GM12891 (cell line): ENCODE results near the gene CARD8.

ENCODE experiments used
- DNase-seq: peaks from one replicate; pipeline ENCODE4 v3.0.0; 2011; ENCODE audit warnings: low spot score; ENCODE audit not compliant: insufficient read length
- FAIRE-seq: peaks from 2 replicates; lab custom pipeline; 2011; peaks lifted over from hg19 to GRCh38; lab: Jason Lieb, UNC
- PAX5 ChIP-seq: IDR thresholded peaks from 2 replicates; pipeline ENCODE4 v1.6.1; 2011; ENCODE audit warnings: low read length, moderate library complexity, mild to moderate bottlenecking; ENCODE audit not compliant: insufficient read depth, severe bottlenecking
- POLR2A ChIP-seq: IDR thresholded peaks from 2 replicates; pipeline ENCODE4 v1.6.1; 2011; ENCODE audit warnings: low read depth, low read length, control low read depth
- POLR2AphosphoS5 ChIP-seq: IDR thresholded peaks from 2 replicates; pipeline ENCODE4 v1.6.1; 2011; ENCODE audit warnings: low read depth, low read length, control low read depth
- POU2F2 ChIP-seq: IDR thresholded peaks from 2 replicates; pipeline ENCODE4 v1.6.1; 2011; ENCODE audit warnings: low read depth, mild to moderate bottlenecking, control low read depth, low read length, moderate library complexity
- SPI1 ChIP-seq: IDR thresholded peaks from 2 replicates; pipeline ENCODE4 v1.6.1; 2011; ENCODE audit warnings: low read depth, low read length, control low read depth
- TAF1 ChIP-seq: IDR thresholded peaks from 2 replicates; pipeline ENCODE4 v1.6.1; 2011; ENCODE audit warnings: low read depth, low read length, control low read depth

Gene CARD8

DNA sequence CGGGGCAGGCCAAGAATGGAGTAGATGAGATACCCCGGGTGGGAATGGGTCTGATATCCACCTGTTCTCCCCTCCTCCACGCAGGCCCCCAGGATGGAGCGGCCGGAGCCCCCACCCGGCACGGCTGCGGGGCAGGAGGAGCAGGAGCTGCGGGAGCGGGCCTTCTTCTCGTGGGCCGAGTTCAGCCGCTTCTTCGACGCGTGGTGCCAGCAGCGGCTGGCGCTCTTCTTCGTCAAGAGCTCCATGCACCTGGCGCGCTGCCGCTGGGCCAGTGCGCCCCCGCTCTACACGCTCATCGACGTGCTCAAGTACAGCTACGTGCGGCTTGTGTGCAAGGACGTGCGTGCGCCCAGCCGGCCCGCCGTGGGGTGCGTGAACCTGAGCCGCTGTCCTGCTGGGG lies 84.0 kb downstream of the CARD8 start:
- TF ChIP-seq TAF1, result no peak
- no peak for TF ChIP-seq POLR2AphosphoS5
- TF ChIP-seq POLR2A, result no peak
- TF ChIP-seq POU2F2, result no peak
- no peak for TF ChIP-seq SPI1
- TF ChIP-seq PAX5, result no peak
- FAIRE-seq (no peak), DNase-seq (no peak)

DNA sequence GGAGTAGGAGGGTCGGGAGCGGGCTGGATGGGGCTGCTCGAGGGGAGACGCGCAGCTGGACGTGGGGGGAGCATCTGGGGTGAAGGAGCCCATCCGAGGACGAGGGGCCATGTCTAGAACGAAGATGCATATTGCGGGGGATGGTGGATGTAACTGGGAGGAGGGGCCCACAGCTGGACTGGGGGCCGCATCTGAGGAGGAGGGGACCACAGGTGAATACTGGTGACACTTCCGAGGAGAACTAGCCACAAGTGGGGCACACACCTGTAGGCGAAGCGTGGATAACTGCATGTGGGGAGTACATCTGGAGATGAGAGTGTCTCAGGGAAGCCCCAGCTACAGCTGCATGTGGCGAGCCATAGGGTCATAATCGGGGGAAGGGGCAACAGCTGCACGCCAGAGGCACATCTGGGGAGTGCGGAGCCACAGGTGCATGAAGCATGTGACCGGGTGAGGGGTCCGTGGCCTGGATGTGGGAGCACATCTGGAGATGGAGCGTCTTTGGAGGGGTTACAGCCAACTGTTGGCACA lies 84.8 kb downstream of the CARD8 start:
- DNase-seq (no peak), FAIRE-seq (peak; percentile 52)
- TF ChIP-seq SPI1 (no peak), POLR2AphosphoS5 (no peak), TAF1 (no peak), POLR2A (no peak), POU2F2 (peak; percentile 25; the same call in 1 of the 2 replicates), PAX5 (no peak)

DNA sequence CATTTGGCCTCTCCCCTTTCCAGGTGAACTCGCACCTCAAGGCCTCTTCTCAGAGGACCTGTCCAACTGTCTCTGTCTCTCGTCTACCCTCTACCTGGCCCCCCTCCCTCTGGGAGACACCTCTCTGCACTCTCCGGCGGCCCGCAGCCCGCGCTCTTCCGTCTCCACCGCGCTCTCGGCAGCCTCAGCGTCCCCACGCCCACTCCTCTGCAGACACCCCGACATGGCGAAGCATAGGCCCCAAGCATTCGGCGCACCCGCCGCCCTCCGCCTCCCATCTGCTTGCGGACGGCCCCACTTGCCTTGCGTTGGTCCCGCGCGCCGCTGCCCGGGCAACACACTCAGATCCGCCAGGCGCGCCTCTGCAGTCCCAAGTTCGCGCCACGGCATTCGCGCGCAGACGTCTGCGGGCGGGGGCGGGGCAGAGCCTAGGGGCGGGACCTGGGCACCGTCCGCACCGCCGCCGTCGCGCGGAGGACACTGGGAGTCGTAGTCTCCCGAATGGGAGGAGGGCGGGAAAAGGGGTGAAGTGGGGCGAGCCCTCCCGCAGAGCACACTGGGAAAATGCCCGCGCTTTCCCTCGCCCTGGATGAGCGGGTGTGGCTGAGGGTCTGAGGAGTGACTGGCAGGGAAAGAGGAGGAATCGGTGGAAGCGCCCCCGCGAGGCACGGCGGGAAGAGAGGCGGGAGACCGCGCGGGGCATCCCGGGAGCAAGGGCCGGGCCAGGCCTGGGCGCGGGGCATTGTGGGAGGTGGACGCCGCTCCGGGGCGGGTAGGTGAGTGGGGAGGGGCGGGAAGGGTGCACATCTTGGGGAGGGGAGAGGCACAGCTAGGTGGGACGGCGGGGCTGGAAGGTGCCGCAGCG lies 85.5 kb downstream of the CARD8 start, which contains the start of the genes LIG1 and ZSWIM9:
TSS of gene LIG1 (minus strand) at position 406 of the 865 bp plus-strand sequence. CDS start 4,778 bp downstream, outside the sequence.
TSS of gene ZSWIM9 (plus strand) at position 742 of the 865 bp plus-strand sequence. CDS start 1,123 bp downstream, outside the sequence.
- FAIRE-seq (peak; percentile 98), DNase-seq (peak; percentile 97)
- TF ChIP-seq POLR2A (no peak), SPI1 (no peak), TAF1 (no peak), POU2F2 (no peak; the same call in 1 of the 2 replicates), PAX5 (no peak), POLR2AphosphoS5 (no peak; the same call in 1 of the 2 replicates)

DNA sequence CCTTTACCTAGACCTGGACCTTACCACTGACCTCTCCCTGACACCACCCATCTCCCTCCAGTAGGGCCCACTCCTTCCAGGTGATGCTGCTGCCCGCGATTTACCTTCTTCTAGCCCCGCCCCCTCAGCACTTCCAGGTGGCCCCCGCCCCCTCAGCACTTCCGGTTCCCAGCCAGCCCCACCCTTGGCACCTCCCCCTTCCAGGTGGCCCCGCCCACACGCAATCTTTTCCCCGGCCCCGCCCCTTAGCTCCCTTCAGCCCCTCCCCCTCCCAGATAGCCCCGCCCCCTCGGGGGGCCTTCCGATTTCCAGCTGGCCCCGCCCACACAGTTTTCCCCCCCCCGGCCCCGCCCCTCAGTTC lies 86.2 kb downstream of the CARD8 start:
- DNase-seq (peak; percentile 78), FAIRE-seq (peak; percentile 88)
- TF ChIP-seq PAX5 (no peak), POLR2AphosphoS5 (no peak), SPI1 (no peak), POLR2A (no peak), TAF1 (no peak), POU2F2 (no peak)

GRCh38 chr19:48168689-48169088 lies 87.0 kb downstream of the CARD8 start:
- no peak for FAIRE-seq
- TF ChIP-seq TAF1, result no peak
- no peak for TF ChIP-seq SPI1
- no peak for TF ChIP-seq PAX5
- TF ChIP-seq POLR2A, result no peak
- no peak for TF ChIP-seq POLR2AphosphoS5
- no peak for TF ChIP-seq POU2F2
- DNase-seq, result no peak

GRCh38 chr19:48158210-48158790 lies 97.4 kb downstream of the CARD8 start:
- DNase-seq (no peak), FAIRE-seq (no peak)
- no peak for TF ChIP-seq POLR2A
- no peak for TF ChIP-seq TAF1
- TF ChIP-seq POU2F2, result no peak
- TF ChIP-seq SPI1, result no peak
- no peak for TF ChIP-seq PAX5
